H1 (cell line): Measurements from ENCODE around the gene LITAF. TPM values are rescaled to one million over a fixed set of nuclear protein-coding genes. Genes with fewer than 3 reads are reported as not detected.

Experiments
- BRCA1 ChIP-seq: IDR thresholded peaks from 2 replicates; pipeline ENCODE4 v1.6.1; 2012; ENCODE audit warnings: low read depth, low read length, improper control_type of control experiment
- CBX8 ChIP-seq: fragments of 300-800, 300-1000 bp; sonication (generic); IDR thresholded peaks from 2 replicates; pipeline ENCODE4 v1.7.1; 2016; ENCODE audit warnings: low read depth, low read length, borderline replicate concordance
- EGR1 ChIP-seq: IDR thresholded peaks from 2 replicates; pipeline ENCODE4 v1.6.1; 2011; ENCODE audit warnings: low read depth, low read length, borderline replicate concordance
- KDM1A ChIP-seq: fragments of 200-600, 300-600 bp; sonication (generic); IDR thresholded peaks from 2 replicates; pipeline ENCODE4 v1.7.1; 2016; ENCODE audit warnings: mild to moderate bottlenecking, low read length, borderline replicate concordance
- RNF2 ChIP-seq: fragments of 200-900, 300-1000 bp; sonication (generic); IDR thresholded peaks from 2 replicates; pipeline ENCODE4 v1.7.1; 2016; ENCODE audit warnings: borderline replicate concordance, low read depth, mild to moderate bottlenecking, antibody characterized with exemption, low read length; ENCODE audit not compliant: poor library complexity, severe bottlenecking; ENCODE audit errors: missing control alignments
- SP2 ChIP-seq: IDR thresholded peaks from 2 replicates; pipeline ENCODE4 v1.6.1; 2012; ENCODE audit warnings: mild to moderate bottlenecking, low read length, inconsistent platforms
- polyA plus RNA-seq, 7 experiments: library from polyadenylated mRNA; depleted of rRNA in 3 of 7; stranded (reverse) in 5 of 7; unstranded in 2 of 7; fragments of >200 nt in 5 of 7; fragments of 200-250 nt in 2 of 7; gene quantifications; 1 replicate in 5 of 7; 2 replicates in 1 of 7; 4 replicates in 1 of 7; pipeline versions ENCODE4 v1.2.1 to v1.2.3, GENCODE V29; 2011 to 2013; ENCODE audit warnings: missing spikeins in 2 of 7, mixed read lengths in 2 of 7
- total RNA-seq: library from RNA; stranded (reverse); fragmentation: NEBNext Ultra II Directional; extraction: Animal tissue kit (Norgen Biotek cat#: 25700); gene quantifications from 2 replicates; pipeline ENCODE4 v1.2.1, GENCODE V29; 2021

LITAF gene
- total and polyA plus RNA-seq, 2 of the 8 experiments (the other 6 are each of a cell fraction or from before 2014, with no cell fraction given) = 165 to 205 TPM

DNA sequence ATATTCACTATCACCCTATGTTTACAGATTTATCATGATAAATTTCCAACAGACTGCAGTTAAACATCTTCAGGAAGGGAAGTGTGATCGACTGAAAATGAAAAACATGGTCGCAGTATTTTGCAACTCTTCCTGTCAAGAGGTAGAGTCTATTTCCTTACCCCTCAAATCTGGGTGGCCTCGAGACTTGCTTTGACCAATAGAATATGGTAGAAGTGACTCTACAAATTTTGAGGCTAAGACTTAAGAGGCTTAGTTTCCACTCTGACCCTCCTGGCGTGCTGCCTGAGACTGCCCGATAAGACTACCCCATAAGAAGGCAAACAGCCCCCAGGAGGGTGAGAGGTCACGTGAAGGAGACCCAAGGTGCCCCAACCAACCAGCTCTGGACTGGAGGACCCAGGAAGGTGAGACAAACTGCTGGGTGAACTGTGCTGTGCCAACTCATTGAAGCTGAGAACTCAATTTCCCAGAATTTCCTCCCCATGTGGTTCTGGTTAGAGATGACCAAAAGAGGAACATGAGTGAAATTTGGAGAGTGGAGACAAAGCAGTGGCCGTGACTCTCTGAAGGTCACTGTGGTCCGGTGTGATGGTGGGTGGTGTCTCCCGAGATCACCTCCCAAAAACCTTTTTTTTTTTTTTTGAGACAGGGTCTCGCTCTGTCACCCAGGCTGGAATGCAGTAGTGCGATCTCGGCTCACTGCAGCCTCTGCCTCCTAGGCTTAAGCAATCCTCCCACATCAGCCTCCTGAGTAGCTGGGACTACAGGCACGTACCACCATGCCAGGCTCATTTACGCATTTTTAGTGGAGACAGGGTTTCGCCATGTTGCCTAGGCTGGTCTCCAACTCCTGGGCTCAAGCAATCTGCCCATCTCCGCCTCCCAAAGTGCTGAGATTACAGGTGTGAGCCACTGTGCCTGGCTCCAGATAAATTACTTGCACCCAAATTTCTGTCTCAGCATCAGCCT, 38.2 kb upstream of the LITAF start (continued):
- TF ChIP-seq RNF2 = no peak
- no peak for TF ChIP-seq KDM1A
- TF ChIP-seq CBX8 = no peak
- no peak for TF ChIP-seq BRCA1
- TF ChIP-seq SP2 = no peak
- TF ChIP-seq EGR1 = no peak
